D721Med (cell line): ENCODE measurements around the gene FHL3.

Source experiments
- DNase-seq: peaks from one replicate; pipeline ENCODE4 v3.0.0; 2011; ENCODE audit warnings: low spot score; ENCODE audit not compliant: insufficient read length
- FAIRE-seq: peaks from 2 replicates; lab custom pipeline; 2011; peaks lifted over from hg19 to GRCh38; lab: Jason Lieb, UNC
- CTCF ChIP-seq: IDR thresholded peaks from 2 replicates; pipeline ENCODE4 v1.5.1; 2012; ENCODE audit warnings: mild to moderate bottlenecking, control low read depth; ENCODE audit not compliant: insufficient read depth; ENCODE audit errors: missing control alignments

Gene FHL3

GRCh38 chr1:37958690-37959089, 46.6 kb downstream of the FHL3 start:
- FAIRE-seq, result no peak
- DNase-seq, result no peak
- TF ChIP-seq CTCF, result no peak

- no peak for DNase-seq
- FAIRE-seq, result no peak
- no peak for TF ChIP-seq CTCF
Observed at GRCh38 chr1:37955685-37956084, 49.6 kb downstream of the FHL3 start.

GRCh38 chr1:37954316-37954971, 50.9 kb downstream of the FHL3 start:
- no peak for TF ChIP-seq CTCF
- FAIRE-seq (no peak), DNase-seq (no peak)

DNA sequence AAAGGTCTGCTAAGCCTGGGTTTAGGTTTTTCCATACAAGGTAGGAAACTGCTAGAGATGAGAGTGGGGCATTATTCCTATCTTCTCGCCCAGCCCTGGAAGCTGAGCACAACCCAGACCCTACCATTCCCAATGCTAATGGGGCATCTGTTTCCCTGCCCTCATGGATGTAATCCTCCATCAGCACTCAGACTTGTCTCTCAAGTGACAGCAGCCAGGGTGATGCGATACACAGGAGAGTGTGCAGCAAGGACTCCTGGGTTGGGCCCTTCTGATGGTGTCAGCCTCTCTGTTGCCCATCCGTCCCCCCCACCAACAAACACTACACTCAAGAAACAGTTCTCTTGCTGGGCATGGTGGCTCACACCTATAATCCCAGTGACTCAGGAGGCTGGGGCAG, 52.6 kb downstream of the FHL3 start:
- TF ChIP-seq CTCF, result no peak
- no peak for FAIRE-seq

GRCh38 chr1:37951783-37952624, 53.3 kb downstream of the FHL3 start:
- no peak for TF ChIP-seq CTCF
- no peak for FAIRE-seq

More for the DNA sequence above, 52.6 kb downstream of the FHL3 start:
- DNase-seq, result no peak

GRCh38 chr1:37951041-37951782, 54.1 kb downstream of the FHL3 start:
- FAIRE-seq (no peak), DNase-seq (no peak)
- TF ChIP-seq CTCF, result no peak

More at GRCh38 chr1:37951783-37952624, 53.3 kb downstream of the FHL3 start:
- DNase-seq, result no peak
